Fibroblast of mammary gland (primary cell): ENCODE results near the gene NOG.

Source experiments
- DNase-seq: peaks from one replicate; pipeline ENCODE4 v3.0.0-alpha.2; 2010; ENCODE audit warnings: low read depth
- H3K4me3 ChIP-seq: 2 replicates; pipeline ENCODE4 v1.5.1; 2011; ENCODE audit warnings: low read depth, mild to moderate bottlenecking, low read length, moderate library complexity; ENCODE audit not compliant: control insufficient read depth
- CTCF ChIP-seq: conservative IDR thresholded peaks from 2 replicates; pipeline ENCODE4 v1.5.1; 2011; ENCODE audit warnings: low read depth, low read length, inconsistent platforms; ENCODE audit not compliant: control insufficient read depth, insufficient read depth

The NOG gene

GRCh38 chr17:56601591-56601990 is 8.1 kb downstream of the NOG start:
- TF ChIP-seq CTCF: no peak
- DNase-seq: no peak
- H3K4me3 ChIP-seq: no peak overlapping the region

GRCh38 chr17:56602292-56603130 is 9.0 kb downstream of the NOG start:
- no peak overlapping the region for H3K4me3 ChIP-seq
- no peak for DNase-seq
- TF ChIP-seq CTCF: no peak

DNA sequence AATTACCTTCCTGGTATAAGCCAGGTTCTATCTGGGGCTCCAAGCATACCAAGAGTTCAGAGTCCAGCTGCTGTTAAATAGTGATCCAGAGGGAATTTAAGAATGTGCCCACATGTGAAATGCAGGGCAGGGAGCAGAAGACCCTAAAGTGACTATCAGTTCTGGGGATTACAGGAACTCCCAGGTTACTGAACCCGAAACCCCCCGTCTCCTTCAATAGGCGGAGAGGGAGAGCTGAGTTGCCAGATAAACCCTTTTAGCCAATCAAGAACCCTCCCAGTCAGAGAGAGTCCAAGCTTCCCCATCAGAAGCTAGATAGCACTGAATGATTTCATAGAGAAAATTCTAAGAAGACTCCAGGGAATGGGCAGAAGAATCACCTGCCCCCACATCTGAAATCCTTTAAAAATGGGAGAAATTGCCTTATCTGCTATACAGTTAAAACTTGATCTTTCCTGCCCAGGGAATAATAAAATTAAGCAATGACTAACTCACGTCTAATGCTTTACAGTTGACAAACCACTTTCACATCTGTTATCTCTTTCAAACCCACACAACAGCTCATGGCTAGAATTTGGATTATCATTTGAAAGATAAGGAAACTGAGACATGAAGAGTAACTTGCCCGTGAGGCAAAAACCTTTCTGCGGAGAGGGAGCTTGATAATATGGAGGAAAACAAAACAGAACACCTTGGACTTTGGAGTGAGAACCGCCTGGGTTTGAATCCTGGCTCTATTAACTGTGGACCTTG is 10.2 kb downstream of the NOG start:
- DNase-seq: no peak
- no peak overlapping the region for H3K4me3 ChIP-seq
- TF ChIP-seq CTCF: no peak

GRCh38 chr17:56604691-56605290 is 11.3 kb downstream of the NOG start:
- DNase-seq: no peak

GRCh38 chr17:56608944-56609343 is 15.4 kb downstream of the NOG start:
- H3K4me3 ChIP-seq: no peak overlapping the region
- DNase-seq: no peak
- no peak for TF ChIP-seq CTCF

More at GRCh38 chr17:56604691-56605290, 11.3 kb downstream of the NOG start:
- no peak for TF ChIP-seq CTCF
- no peak overlapping the region for H3K4me3 ChIP-seq

- H3K4me3 ChIP-seq: no peak overlapping the region
- DNase-seq: no peak
- no peak for TF ChIP-seq CTCF
Observed at GRCh38 chr17:56610321-56610720, 16.8 kb downstream of the NOG start.
